Peyer's patch (tissue), 4 donors: ENCODE data around the gene LIN37. TPM values are rescaled to one million over a fixed set of nuclear protein-coding genes. Genes with fewer than 3 reads are reported as not detected.
A peak's percentile ranks its signal among the peaks of the same experiment; 100 is the strongest.

Source experiments
- DNase-seq, 3 donors: peaks; one replicate each; pipeline ENCODE4 v3.0.0-alpha.2; 2017 to 2019
- H3K27ac ChIP-seq, 4 donors: fragments of 200-600 bp; sonication (generic); one replicate each; pipeline ENCODE4 v1.5.1; 2016 to 2019
- H3K27me3 ChIP-seq, 2 donors: fragments of 200-600 bp; sonication (generic); one replicate each; pipeline ENCODE4 v1.5.1; 2019
- H3K36me3 ChIP-seq, 3 donors: fragments of 200-600 bp; sonication (generic); one replicate each; pipeline ENCODE4 v1.5.1; 2016 to 2019
- H3K4me1 ChIP-seq, 4 donors: fragments of 200-600 bp; sonication (generic); one replicate each; pipeline ENCODE4 v1.5.1; 2016 to 2019
- H3K4me3 ChIP-seq, 4 donors: fragments of 200-600 bp; sonication (generic); 1 replicate in 3 of 4; 2 replicates in 1 of 4; pipeline ENCODE4 v1.5.1; 2016 to 2019; ENCODE audit warnings: mild to moderate bottlenecking in 1 of 4
- H3K9me3 ChIP-seq, 4 donors: fragments of 200-600 bp; sonication (generic); one replicate each; pipeline ENCODE4 v1.5.1; 2016 to 2019; ENCODE audit warnings: mild to moderate bottlenecking in 1 of 4
- POLR2A ChIP-seq, 2 donors: fragments of 450-650 bp; IDR thresholded peaks; one replicate each; pipeline ENCODE4 v1.5.1; 2017; ENCODE audit warnings: antibody characterized with exemption in 2 of 2, mild to moderate bottlenecking in 2 of 2, moderate library complexity in 2 of 2
- total RNA-seq, 4 donors: library from RNA; depleted of rRNA; stranded (reverse); fragments of >200 nt; gene quantifications; one replicate each; pipeline ENCODE4 v1.1.0, GENCODE V29; 2016
- TF ChIP-seq, protein P1 (sequence below), 6 experiments: fragments of 450-650 bp in 4 of 6; fragments of 200-600 bp in 2 of 6; sonication (generic) in 1 of 6; IDR thresholded peaks; one replicate each; pipeline ENCODE4 v1.5.1; 2017 to 2019; ENCODE audit warnings: antibody characterized with exemption in 6 of 6, mild to moderate bottlenecking in 3 of 6, moderate library complexity in 1 of 6

The LIN37 gene
- total RNA-seq, 4 donors from 2014 or later, result 11.6 to 30.5 (median 20.2) TPM

DNA sequence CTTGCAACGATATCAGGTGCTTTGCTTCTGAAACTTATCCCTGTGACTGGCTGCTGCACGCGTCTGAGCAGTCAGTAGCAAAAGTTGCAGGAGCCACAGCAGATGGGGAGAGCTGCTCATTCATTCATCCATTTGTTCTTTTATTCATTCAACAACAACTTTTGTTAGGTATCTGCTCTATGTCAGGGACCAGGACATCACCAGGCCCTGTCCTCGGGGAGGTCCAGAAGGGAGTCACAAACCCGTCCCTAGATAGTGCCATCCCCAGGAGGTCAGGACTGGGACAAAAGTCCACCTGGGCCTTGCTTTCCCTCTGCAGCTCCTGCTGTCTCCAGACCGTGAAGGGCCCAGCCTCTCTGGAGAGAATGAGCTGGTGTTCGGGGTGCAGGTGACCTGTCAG, 29.6 kb downstream of the LIN37 start:
- H3K9me3 ChIP-seq, result no peaks in the 10 kb centered on the region
- DNase-seq, result no peak
- no peaks in the 10 kb centered on the region for H3K27me3 ChIP-seq
- H3K36me3 ChIP-seq, result peaks cover 0 to 11% (median 0%) of the 10 kb centered on the region in 3 donors
- no peak for TF ChIP-seq POLR2A (IDR thresholded peaks at IDR 0.05)
- TF ChIP-seq, protein P1, sequence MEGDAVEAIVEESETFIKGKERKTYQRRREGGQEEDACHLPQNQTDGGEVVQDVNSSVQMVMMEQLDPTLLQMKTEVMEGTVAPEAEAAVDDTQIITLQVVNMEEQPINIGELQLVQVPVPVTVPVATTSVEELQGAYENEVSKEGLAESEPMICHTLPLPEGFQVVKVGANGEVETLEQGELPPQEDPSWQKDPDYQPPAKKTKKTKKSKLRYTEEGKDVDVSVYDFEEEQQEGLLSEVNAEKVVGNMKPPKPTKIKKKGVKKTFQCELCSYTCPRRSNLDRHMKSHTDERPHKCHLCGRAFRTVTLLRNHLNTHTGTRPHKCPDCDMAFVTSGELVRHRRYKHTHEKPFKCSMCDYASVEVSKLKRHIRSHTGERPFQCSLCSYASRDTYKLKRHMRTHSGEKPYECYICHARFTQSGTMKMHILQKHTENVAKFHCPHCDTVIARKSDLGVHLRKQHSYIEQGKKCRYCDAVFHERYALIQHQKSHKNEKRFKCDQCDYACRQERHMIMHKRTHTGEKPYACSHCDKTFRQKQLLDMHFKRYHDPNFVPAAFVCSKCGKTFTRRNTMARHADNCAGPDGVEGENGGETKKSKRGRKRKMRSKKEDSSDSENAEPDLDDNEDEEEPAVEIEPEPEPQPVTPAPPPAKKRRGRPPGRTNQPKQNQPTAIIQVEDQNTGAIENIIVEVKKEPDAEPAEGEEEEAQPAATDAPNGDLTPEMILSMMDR (IDR thresholded peaks at IDR 0.05), result no peak
- H3K4me1 ChIP-seq, result peaks cover 0 to 15% (median 5%) of the 10 kb centered on the region in 4 donors
- H3K4me3 ChIP-seq, result no peak overlapping the region
- H3K27ac ChIP-seq, result no peak overlapping the region

DNA sequence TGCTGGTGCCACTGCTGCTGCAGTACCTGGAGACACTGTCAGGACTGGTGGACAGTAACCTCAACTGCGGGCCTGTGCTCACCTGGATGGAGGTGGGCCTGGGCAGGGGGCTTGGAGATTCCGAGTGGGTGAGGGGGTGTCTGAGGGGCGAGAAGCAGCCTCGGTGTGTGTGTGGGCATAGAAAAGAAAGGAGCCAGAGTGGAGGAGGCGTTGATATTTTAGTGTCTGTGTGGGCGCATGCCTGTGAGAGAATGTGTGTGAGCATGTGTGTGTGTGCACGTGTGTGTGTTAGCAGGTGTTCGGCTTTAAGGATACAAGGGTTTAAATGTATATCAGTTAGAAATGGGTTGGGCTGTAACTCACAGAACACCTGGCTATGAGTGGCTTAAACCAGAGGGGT, 30.7 kb downstream of the LIN37 start:
- H3K36me3 ChIP-seq, result peaks cover 0 to 11% (median 0%) of the 10 kb centered on the region in 3 donors
- H3K9me3 ChIP-seq, result no peaks in the 10 kb centered on the region
- H3K4me3 ChIP-seq, result no peak overlapping the region
- H3K4me1 ChIP-seq, result peaks cover 0 to 15% (median 5%) of the 10 kb centered on the region in 4 donors
- H3K27ac ChIP-seq, result no peak overlapping the region
- DNase-seq, result no peak
- TF ChIP-seq, protein P1 (IDR thresholded peaks at IDR 0.05), result no peak
- no peak for TF ChIP-seq POLR2A (IDR thresholded peaks at IDR 0.05)
- H3K27me3 ChIP-seq, result no peaks in the 10 kb centered on the region

DNA sequence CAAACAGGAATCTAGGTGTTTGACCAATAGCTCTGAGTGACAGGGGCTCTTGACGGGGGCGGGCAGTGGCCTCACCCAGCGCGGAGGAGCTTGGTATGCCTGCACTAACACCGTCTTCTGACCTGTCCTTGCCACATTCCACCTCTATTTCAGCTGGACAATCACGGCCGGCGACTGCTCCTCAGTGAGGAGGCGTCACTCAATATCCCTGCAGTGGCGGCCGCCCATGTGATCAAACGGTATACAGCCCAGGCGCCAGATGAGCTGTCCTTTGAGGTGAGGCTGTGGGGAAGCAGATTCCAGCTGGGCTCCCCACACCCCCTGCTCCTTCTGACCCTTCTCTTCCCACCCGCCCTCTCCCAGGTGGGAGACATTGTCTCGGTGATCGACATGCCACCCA, 31.7 kb downstream of the LIN37 start:
- no peak for TF ChIP-seq POLR2A (IDR thresholded peaks at IDR 0.05)
- TF ChIP-seq, protein P1 (IDR thresholded peaks at IDR 0.05), result no peak
- peaks cover 0 to 11% (median 0%) of the 10 kb centered on the region in 3 donors for H3K36me3 ChIP-seq
- H3K27ac ChIP-seq, result no peak overlapping the region
- H3K4me1 ChIP-seq, result peaks cover 0 to 10% (median 3%) of the 10 kb centered on the region in 4 donors
- no peak overlapping the region for H3K4me3 ChIP-seq
- no peaks in the 10 kb centered on the region for H3K27me3 ChIP-seq
- DNase-seq, result peak in 1 of 3 donors; percentile 37
- no peaks in the 10 kb centered on the region for H3K9me3 ChIP-seq

DNA sequence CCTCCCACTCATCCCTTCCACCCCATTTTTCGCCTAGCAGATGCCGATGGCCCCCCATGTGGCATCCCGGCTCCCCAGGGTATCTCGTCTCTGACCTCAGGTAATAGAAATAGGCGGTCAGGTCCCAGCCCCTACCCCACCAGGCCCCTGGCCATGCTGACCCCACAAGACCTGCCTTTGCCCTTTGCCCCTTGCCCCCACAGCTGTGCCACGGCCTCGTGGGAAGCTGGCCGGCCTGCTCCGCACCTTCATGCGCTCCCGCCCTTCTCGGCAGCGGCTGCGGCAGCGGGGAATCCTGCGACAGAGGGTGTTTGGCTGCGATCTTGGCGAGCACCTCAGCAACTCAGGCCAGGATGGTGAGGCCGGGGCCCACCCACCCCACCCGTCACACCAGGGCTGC, 32.3 kb downstream of the LIN37 start:
- Histone ChIP-seq H3K27ac (no peak overlapping the region), H3K9me3 (no peaks in the 10 kb centered on the region), H3K36me3 (peaks cover 0 to 11% (median 0%) of the 10 kb centered on the region in 3 donors), H3K4me3 (no peak overlapping the region), H3K4me1 (peaks cover 0 to 8% (median 2%) of the 10 kb centered on the region in 4 donors), H3K27me3 (no peaks in the 10 kb centered on the region)
- DNase-seq, result no peak
- TF ChIP-seq POLR2A (IDR thresholded peaks at IDR 0.05), result no peak
- TF ChIP-seq, protein P1 (IDR thresholded peaks at IDR 0.05), result no peak

DNA sequence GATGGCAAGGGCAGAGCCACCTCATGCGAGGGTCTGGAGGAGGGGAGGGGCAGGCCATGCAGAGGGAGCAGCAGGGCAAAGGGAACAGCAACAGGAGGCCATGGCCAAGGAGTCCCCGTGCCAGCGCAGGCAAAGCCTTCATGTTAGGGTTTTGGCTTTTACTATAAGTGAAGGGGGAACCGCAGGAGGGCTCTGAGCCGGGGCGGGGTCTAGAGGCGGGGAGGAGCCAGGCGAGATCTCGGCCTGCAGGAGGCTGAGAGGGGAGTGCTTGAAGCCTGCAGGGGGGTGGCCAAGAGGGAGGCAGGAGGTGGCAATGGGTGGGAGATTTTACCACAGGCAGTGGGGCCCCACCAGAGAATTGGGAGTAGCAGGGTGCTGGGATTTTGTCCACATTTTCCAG, 33.3 kb downstream of the LIN37 start:
- Histone ChIP-seq H3K4me1 (no peaks in the 10 kb centered on the region), H3K9me3 (no peaks in the 10 kb centered on the region), H3K36me3 (peaks cover 0 to 11% (median 0%) of the 10 kb centered on the region in 3 donors), H3K27ac (no peak overlapping the region), H3K27me3 (no peaks in the 10 kb centered on the region), H3K4me3 (no peak overlapping the region)
- no peak for DNase-seq
- TF ChIP-seq, protein P1 (IDR thresholded peaks at IDR 0.05), result no peak
- no peak for TF ChIP-seq POLR2A (IDR thresholded peaks at IDR 0.05)

DNA sequence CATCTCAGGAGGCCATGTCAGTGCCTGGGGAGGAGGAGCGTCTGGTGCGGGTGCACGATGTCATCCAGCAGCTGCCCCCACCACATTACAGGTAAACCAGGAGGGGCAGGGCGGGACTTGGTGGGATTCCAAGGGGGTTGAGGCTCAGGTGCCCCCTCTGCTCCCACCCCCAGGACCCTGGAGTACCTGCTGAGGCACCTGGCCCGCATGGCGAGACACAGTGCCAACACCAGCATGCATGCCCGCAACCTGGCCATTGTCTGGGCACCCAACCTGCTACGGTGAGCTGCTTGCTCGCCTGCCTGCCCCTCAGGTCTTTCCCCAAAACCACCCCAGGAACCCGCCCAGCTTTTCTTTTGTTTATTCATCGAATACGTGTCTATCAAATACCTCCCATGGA, 34.2 kb downstream of the LIN37 start:
- Histone ChIP-seq H3K4me1 (no peaks in the 10 kb centered on the region), H3K27ac (no peak overlapping the region), H3K36me3 (peaks cover 0 to 11% (median 0%) of the 10 kb centered on the region in 3 donors), H3K4me3 (no peak overlapping the region), H3K9me3 (no peaks in the 10 kb centered on the region), H3K27me3 (no peaks in the 10 kb centered on the region)
- no peak for TF ChIP-seq POLR2A (IDR thresholded peaks at IDR 0.05)
- TF ChIP-seq, protein P1 (IDR thresholded peaks at IDR 0.05), result no peak
- no peak for DNase-seq
